PFSK-1 (cell line): Measurements from ENCODE around the gene EEF1E1.

Source experiments
- FOXP2 ChIP-seq: optimal IDR thresholded peaks from 2 replicates; pipeline ENCODE3; 2011; ENCODE audit warnings: borderline replicate concordance, control low read depth, inconsistent platforms; ENCODE audit not compliant: insufficient read depth; ENCODE audit errors: extremely low read length, extremely low read depth
- POLR2AphosphoS5 ChIP-seq: IDR thresholded peaks from 2 replicates; pipeline ENCODE4 v1.6.1; 2012; ENCODE audit warnings: low read depth, mild to moderate bottlenecking, control low read depth, low read length, moderate library complexity
- SIN3A ChIP-seq: IDR thresholded peaks from 2 replicates; pipeline ENCODE4 v1.6.1; 2012; ENCODE audit warnings: mild to moderate bottlenecking, low read length, moderate library complexity, borderline replicate concordance; ENCODE audit not compliant: insufficient read depth
- TAF1 ChIP-seq: IDR thresholded peaks from 2 replicates; pipeline ENCODE4 v1.6.1; 2012; ENCODE audit warnings: low read length, control low read depth, borderline replicate concordance; ENCODE audit not compliant: insufficient read depth
- TF ChIP-seq, protein P1 (sequence below), 2 experiments: IDR thresholded peaks; 2 replicates each; pipeline versions ENCODE4 v1.6.1 to v1.8.0; 2011 to 2012; ENCODE audit warnings: low read depth in 2 of 2, low read length in 2 of 2, control low read depth in 1 of 2, inconsistent platforms in 1 of 2, mild to moderate bottlenecking in 1 of 2, moderate library complexity in 1 of 2; ENCODE audit not compliant: insufficient read depth in 1 of 2

EEF1E1 gene

GRCh38 chr6:8041913-8042583, 60.3 kb downstream of the EEF1E1 start:
- TF ChIP-seq TAF1 (no peak), FOXP2 (no peak), SIN3A (no peak), POLR2AphosphoS5 (no peak)
- TF ChIP-seq, protein P1, sequence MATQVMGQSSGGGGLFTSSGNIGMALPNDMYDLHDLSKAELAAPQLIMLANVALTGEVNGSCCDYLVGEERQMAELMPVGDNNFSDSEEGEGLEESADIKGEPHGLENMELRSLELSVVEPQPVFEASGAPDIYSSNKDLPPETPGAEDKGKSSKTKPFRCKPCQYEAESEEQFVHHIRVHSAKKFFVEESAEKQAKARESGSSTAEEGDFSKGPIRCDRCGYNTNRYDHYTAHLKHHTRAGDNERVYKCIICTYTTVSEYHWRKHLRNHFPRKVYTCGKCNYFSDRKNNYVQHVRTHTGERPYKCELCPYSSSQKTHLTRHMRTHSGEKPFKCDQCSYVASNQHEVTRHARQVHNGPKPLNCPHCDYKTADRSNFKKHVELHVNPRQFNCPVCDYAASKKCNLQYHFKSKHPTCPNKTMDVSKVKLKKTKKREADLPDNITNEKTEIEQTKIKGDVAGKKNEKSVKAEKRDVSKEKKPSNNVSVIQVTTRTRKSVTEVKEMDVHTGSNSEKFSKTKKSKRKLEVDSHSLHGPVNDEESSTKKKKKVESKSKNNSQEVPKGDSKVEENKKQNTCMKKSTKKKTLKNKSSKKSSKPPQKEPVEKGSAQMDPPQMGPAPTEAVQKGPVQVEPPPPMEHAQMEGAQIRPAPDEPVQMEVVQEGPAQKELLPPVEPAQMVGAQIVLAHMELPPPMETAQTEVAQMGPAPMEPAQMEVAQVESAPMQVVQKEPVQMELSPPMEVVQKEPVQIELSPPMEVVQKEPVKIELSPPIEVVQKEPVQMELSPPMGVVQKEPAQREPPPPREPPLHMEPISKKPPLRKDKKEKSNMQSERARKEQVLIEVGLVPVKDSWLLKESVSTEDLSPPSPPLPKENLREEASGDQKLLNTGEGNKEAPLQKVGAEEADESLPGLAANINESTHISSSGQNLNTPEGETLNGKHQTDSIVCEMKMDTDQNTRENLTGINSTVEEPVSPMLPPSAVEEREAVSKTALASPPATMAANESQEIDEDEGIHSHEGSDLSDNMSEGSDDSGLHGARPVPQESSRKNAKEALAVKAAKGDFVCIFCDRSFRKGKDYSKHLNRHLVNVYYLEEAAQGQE (IDR thresholded peaks at IDR 0.05; ENCODE audit: insufficient read depth in 1 of 2, low read depth in 2 of 2, low read length in 2 of 2): no peak

DNA sequence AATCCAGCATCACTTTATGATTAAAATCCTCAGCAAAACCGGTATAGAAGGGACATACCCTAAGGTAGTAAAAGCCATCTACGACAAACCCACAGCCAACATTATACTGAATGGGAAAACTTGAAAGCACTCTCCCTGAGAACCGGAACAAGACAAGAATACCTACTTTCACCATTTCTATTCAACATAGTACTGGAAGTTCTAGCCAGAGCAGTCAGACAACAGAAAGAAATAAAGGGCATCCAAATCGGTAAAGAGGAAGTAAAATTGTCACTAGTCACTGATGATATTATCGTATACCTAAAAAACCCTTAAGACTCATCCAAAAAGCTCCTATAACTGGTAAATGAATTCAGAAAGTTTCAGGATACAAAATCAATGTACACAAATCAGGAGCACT, 71.4 kb downstream of the EEF1E1 start:
- TF ChIP-seq TAF1 (no peak), SIN3A (no peak), FOXP2 (no peak), POLR2AphosphoS5 (no peak)
- TF ChIP-seq, protein P1 (IDR thresholded peaks at IDR 0.05; ENCODE audit: insufficient read depth in 1 of 2, low read depth in 2 of 2, low read length in 2 of 2): no peak
